ENCODE data around the gene NEGR1.

The NEGR1 gene

DNA sequence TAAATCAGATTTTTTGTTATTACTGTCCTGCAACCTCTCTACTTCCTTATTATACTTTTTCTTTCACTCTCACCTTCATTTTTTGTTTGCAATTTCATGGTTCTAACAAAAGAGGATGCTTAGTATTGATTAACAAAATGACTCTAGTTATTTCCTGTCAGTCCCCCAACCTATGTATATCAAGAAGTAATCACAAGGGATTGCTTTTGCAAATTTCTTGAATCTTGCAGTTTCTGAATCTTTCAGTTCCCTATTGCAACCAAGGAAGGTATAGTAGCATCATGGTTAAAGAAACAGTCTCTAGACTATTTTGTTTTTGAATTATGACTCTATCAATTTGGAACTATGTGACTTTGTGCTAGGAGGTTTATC, 446.9 kb downstream of the NEGR1 start:
- DNase-seq, result no peak

- DNase-seq, result peak; percentile 23
These were observed 447.5 kb downstream of the NEGR1 start for GRCh38 chr1:71834601-71835441.

DNA sequence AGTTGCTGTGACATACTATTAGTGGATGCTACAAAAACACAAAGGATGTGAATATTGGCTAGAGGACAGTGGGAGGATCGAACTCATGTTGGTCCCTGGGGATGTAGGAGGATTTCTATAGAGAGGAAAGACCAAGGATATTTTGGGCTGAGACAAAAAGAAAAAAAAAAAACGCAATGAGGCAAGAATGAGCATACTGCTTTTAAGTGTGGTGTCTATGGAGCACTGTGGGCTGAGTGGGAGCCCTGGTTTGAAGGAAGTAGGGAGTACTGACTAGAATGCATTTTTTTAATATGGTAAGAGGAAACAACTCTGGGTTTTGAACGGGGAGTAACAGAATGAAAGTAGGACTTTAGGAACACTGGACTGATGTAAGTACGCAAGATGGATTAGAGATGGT, 450.7 kb downstream of the NEGR1 start:
- DNase-seq, result no peak

- DNase-seq, result peak; percentile 11
These were observed 453.0 kb downstream of the NEGR1 start for GRCh38 chr1:71829346-71829745.

- peak; percentile 69 for DNase-seq
These were observed 453.8 kb downstream of the NEGR1 start for GRCh38 chr1:71828431-71829012.

GRCh38 chr1:71823708-71824305, 458.5 kb downstream of the NEGR1 start:
- no peak for DNase-seq

GRCh38 chr1:71817028-71817427, 465.3 kb downstream of the NEGR1 start:
- DNase-seq, result no peak

DNA sequence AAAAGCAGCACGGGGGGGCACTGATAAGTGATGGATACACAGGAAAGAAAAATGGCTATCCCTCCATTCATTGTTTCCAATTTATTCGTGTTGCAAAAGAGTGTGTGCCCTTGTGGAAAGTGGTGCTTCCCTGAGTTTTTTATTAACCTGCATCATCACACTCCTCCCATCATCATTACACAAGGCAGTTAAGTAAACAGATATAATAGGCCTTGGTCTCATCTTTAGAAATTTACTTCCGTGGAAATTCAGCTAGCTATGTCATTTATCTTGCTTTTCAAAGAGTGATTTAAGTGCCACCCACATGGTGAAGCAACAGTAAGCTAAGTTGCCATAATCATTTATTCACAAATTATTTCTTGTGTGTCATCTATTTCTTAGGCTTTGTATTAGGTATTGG, 473.3 kb downstream of the NEGR1 start:
- DNase-seq, result peak; percentile 91

GRCh38 chr1:71804140-71804539, 478.2 kb downstream of the NEGR1 start:
- no peak for DNase-seq

DNA sequence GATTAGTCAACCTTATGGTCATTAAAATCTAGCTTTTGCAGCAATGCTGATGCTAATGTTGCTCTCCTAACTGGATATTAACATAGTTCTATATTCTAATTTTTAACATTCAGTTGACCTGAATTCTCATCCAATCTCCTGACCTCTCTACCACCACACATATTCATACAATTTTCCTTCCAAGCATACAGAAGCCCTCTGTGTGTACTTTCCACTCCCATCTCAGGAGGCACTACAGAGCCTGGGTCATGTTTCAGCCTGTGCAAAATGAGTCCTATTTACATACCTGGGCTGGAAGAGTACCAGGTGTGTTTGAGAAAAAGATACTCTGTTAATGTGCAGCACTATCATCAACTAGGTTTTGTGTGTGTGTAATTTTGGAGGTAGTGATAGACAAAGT, 486.3 kb downstream of the NEGR1 start:
- peak; percentile 94 for DNase-seq

- DNase-seq, result no peak
These were observed 490.1 kb downstream of the NEGR1 start for GRCh38 chr1:71792264-71792663.

DNA sequence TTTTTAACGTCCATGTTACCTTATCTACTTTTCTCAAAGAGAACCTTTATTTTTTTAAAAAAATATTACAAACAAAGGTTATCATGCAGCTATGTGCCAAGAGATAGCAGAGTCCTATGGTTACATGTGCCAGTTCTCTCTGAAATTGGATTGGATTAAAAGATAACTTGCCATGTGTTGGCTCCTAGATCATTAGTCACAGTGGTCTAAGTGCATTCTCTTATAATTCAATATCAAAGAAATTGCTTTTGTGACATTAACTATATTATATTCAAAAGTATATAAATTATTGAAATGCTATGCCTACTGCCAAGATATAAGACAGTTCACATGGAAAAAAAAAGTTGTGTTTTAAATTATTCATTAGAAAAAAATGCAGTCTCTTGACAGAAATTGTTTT, 494.2 kb downstream of the NEGR1 start:
- no peak for DNase-seq

- no peak for DNase-seq
These were observed 494.6 kb downstream of the NEGR1 start for GRCh38 chr1:71787699-71788098.

DNA sequence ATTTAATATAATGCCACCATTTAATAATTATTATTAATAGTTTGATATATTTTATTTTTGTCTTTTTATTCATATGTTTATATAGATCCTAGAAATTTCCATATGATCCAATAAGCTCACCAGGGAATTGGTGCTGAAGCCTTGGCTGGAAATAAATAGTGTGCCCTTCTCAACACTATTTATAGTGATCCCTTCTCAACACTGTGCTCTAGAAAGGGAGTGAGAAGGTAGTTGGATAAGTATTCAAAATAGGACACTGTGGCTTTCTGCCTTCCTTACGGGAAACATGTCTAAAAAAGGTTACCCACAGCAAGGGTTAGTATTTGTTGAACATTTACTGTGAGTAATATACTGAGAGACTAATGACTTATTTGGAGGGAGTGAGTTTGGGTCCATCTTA, 496.1 kb downstream of the NEGR1 start:
- no peak for DNase-seq

DNA sequence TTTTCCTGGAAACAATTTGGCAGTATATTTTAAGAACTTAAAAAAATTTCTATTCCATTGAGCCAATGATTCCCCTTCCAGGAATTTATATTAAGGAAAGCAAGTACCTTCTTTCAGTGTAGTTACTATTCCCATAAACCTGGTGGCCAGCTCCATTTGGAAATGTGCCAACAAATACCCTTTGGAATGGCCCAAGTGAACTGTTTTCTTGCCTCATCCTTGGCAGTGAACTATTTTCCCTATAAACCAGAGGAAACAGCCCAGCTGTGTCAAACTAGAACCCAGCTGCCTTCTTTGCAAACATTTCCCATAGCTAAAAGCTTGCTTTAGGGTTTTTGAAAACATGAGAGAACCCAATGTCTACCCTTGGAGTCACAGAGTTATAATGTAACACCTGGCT, 496.9 kb downstream of the NEGR1 start:
- DNase-seq, result peak; percentile 44

DNA sequence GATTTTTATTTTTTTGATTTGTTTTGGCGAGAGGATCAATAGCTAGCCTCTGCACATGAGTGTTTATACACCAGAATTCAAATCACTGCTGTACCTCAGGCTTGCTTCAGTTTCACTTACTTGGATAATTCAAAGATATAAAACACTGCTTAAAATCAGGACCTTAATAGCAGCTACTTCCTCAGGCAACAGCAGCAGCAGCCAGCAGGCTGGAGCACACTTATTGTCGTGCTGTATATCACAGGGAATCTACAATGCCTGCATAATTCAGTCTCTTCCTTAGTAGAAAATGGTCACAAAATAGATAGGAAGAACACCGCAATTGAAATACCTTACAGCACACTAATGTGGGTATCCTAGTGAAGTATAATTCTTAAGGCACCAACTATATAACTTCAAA, 497.3 kb downstream of the NEGR1 start:
- no peak for DNase-seq

GRCh38 chr1:71784241-71784640, 498.1 kb downstream of the NEGR1 start:
- no peak for DNase-seq

DNA sequence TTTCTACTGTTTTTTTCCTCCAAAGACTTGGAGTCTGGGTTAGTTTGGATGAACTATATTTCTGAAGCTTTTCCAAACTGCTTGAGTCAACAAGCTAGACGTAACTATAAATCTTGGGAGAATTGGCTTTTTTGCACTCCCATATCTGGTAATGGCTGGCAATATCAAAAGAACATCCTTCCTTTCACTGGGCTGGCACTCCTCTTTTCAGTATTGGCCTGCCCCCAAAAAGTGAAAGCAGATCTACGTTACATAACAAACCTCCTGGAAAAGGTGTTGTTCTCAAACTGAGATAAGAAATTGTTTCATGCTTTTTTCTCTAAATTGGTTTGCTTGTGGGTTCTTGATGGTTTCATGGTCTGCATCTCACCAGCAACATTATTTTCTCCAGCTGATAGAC, 499.3 kb downstream of the NEGR1 start:
- DNase-seq, result no peak

GRCh38 chr1:71781450-71781849, 500.9 kb downstream of the NEGR1 start:
- no peak for DNase-seq

DNA sequence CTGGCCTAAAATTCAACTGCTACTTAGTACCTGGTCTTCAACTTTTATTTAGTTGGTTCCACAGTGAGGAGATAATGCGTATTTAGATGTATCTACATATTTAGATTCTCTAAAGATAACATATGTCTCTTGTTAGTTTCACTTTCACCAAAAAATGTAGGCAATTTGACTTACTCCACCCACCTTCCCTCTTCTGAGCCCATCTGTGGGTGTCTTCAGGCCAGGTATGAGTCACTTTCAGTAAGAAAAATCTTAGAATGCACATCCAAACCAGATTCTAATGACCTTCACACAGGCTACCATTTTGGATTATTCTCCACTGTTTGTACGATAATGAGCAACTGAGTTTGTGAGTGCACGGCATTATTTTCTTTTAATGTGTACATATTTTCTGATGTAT, 501.7 kb downstream of the NEGR1 start:
- no peak for DNase-seq

DNA sequence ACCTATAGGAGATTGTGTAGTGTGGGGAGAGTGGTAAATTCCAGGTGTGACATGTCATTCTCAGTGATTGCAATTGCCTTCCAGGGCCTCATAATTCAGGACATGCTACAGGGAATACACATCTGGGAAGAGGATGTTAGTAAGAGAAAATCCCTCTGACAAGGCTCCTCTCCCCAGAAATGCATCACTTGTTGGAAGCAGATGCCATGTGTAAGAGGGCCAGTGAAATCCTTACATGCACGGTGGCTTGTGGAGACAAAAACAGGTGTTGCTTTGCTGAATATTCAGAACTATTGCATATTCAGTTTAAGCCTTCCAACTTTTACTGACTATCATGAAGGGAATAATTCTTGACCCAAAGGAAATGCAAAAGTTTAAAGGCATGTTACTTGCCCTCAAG, 503.4 kb downstream of the NEGR1 start:
- no peak for DNase-seq

- no peak for DNase-seq
These were observed 505.2 kb downstream of the NEGR1 start for GRCh38 chr1:71777094-71777493.

DNA sequence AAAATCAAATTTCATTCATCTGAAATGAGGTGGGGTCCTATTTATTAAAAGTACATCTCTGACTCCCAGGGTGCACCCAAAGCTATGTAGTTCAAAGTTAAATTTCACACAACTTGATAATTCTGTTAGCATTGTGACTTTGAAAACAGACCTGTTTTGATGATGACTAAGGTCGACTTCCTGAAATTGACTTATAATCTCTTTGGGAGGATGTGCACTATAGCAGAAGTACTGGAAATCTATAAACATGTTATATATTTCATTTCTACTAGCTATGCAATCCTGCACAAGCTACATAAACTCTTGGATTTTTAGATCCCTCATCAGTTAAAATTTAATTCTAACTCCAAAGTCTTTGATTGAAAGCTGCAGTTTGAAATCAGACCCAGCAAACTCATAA, 507.6 kb downstream of the NEGR1 start:
- DNase-seq, result no peak

- no peak for DNase-seq
These were observed 512.2 kb downstream of the NEGR1 start for GRCh38 chr1:71770121-71770520.
